ENCODE data around the gene MCRIP2. TPM values are rescaled to one million over a fixed set of nuclear protein-coding genes. Genes with fewer than 3 reads are reported as not detected.

MCRIP2 gene
- total RNA-seq, 1 donor from 2014 or later, result 15.5 TPM

GRCh38 chr16:660459-661183 is 19.0 kb downstream of the MCRIP2 start:
- intact Hi-C loops (cut with DNase I), result no loop called here
- ATAC-seq (peak; percentile 92), DNase-seq (ENCODE audit: low spot score) (peak; percentile 94)

GRCh38 chr16:661184-661821 is 19.7 kb downstream of the MCRIP2 start:
- intact Hi-C loops (cut with DNase I), result no loop called here
- DNase-seq (ENCODE audit: low spot score) (no peak), ATAC-seq (peak; percentile 20)

- intact Hi-C loops (cut with DNase I), result no loop called here
- DNase-seq (ENCODE audit: low spot score) (no peak), ATAC-seq (no peak)
Observed at GRCh38 chr16:662095-662494, 20.5 kb downstream of the MCRIP2 start.

- ATAC-seq (no peak), DNase-seq (ENCODE audit: low spot score) (no peak)
- intact Hi-C loops (cut with DNase I), result no loop called here
Observed at GRCh38 chr16:662597-662996, 21.0 kb downstream of the MCRIP2 start.

- DNase-seq (ENCODE audit: low spot score), result no peak
- ATAC-seq, result no peak
- intact Hi-C loops (cut with DNase I), result no loop called here
Observed at GRCh38 chr16:666572-666971, 24.9 kb downstream of the MCRIP2 start.

- DNase-seq (ENCODE audit: low spot score) (no peak), ATAC-seq (no peak)
- intact Hi-C loops (cut with DNase I), result no loop called here
Observed at GRCh38 chr16:667113-667779, 25.6 kb downstream of the MCRIP2 start.

- intact Hi-C loops (cut with DNase I), result no loop called here
- peak; percentile 96 for DNase-seq (ENCODE audit: low spot score)
- peak; percentile 91 for ATAC-seq
Observed at GRCh38 chr16:667780-668518, 26.3 kb downstream of the MCRIP2 start, which contains the start of gene RHOT2. Gene RHOT2 (plus strand): TSS chr16:668132. CDS start chr16:668200, 68 bp downstream.

- DNase-seq (ENCODE audit: low spot score), result no peak
- intact Hi-C loops (cut with DNase I), result no loop called here
- ATAC-seq, result no peak
Observed at GRCh38 chr16:668519-669171, 27.0 kb downstream of the MCRIP2 start.

- DNase-seq (ENCODE audit: low spot score) (no peak), ATAC-seq (no peak)
- intact Hi-C loops (cut with DNase I), result no loop called here
Observed at GRCh38 chr16:669666-670065, 28.0 kb downstream of the MCRIP2 start.

- ATAC-seq, result no peak
- DNase-seq (ENCODE audit: low spot score), result no peak
- intact Hi-C loops (cut with DNase I), result no loop called here
Observed at GRCh38 chr16:670485-671352, 29.1 kb downstream of the MCRIP2 start.

GRCh38 chr16:671353-672131 is 29.9 kb downstream of the MCRIP2 start:
- no peak for DNase-seq (ENCODE audit: low spot score)
- intact Hi-C loops (cut with DNase I), result no loop called here
- no peak for ATAC-seq

GRCh38 chr16:672371-672770 is 30.7 kb downstream of the MCRIP2 start:
- ATAC-seq (no peak), DNase-seq (ENCODE audit: low spot score) (no peak)
- intact Hi-C loops (cut with DNase I), result no loop called here

GRCh38 chr16:672851-673250 is 31.2 kb downstream of the MCRIP2 start:
- ATAC-seq (no peak), DNase-seq (ENCODE audit: low spot score) (no peak)
- intact Hi-C loops (cut with DNase I), result no loop called here

GRCh38 chr16:673399-673991 is 31.9 kb downstream of the MCRIP2 start:
- intact Hi-C loops (cut with DNase I), result no loop called here
- no peak for ATAC-seq
- no peak for DNase-seq (ENCODE audit: low spot score)

GRCh38 chr16:674214-674881 is 32.7 kb downstream of the MCRIP2 start:
- DNase-seq (ENCODE audit: low spot score), result no peak
- no peak for ATAC-seq
- intact Hi-C loops (cut with DNase I), result no loop called here

Measured in sciatic nerve (tissue), 2 donors.